K562 (cell line): Measurements from ENCODE around the gene TDRD9. TPM values are rescaled to one million over a fixed set of nuclear protein-coding genes. Genes with fewer than 3 reads are reported as not detected.
"Not testable (repeated sequence)": the region's sequence is repeated elsewhere in the genome, so short reads cannot be mapped to it uniquely, and the experiment has no call there.

ENCODE experiments used
- ATAC-seq: fragments of 200-7000 bp; cut with Tn5 transposase; 3 replicates; pipeline ENCODE4 v1.9.1; 2020; ENCODE audit warnings: moderate library complexity
- BruUV-seq: library from RNA; stranded (reverse); fragments of 400-500 nt; replicated peaks from 2 replicates; lab custom pipeline; 2021; lab: Mats Ljungman, UMichigan
- CTCF ChIA-PET: fragments of 300-600 bp; formaldehyde crosslinking; extraction: SDS; loops from one replicate; lab custom pipeline; 2021; ENCODE audit warnings: low intra/inter-chr PET ratio; lab: Yijun Ruan, JAX
- POLR2A ChIA-PET: fragments of 300-600, 350-650 bp; sonication (Branson Sonifier 250); formaldehyde crosslinking; extraction: SDS; loops from one replicate; lab custom pipeline; 2021; ENCODE audit warnings: antibody characterized with exemption, inconsistent platforms; lab: Yijun Ruan, JAX
- DNase-seq, 4 experiments: peaks; one replicate each; pipeline versions ENCODE4 v3.0.0 to v3.0.0-alpha.2; 2011 to 2018; ENCODE audit warnings: low spot score in 3 of 4, mixed read lengths in 3 of 4; ENCODE audit errors: extremely low read depth in 1 of 4
- FAIRE-seq: peaks from 2 replicates; lab custom pipeline; 2011; peaks lifted over from hg19 to GRCh38; lab: Jason Lieb, UNC
- H2AFZ ChIP-seq: 2 replicates; pipeline ENCODE4 v1.6.0; 2011; ENCODE audit warnings: low read depth, low read length, control low read depth, inconsistent platforms
- H3K27ac ChIP-seq: fragments of 200-600 bp; 3 replicates; pipeline ENCODE4 v1.8.0; 2011; ENCODE audit warnings: low read depth, mild to moderate bottlenecking, control low read depth, inconsistent platforms, low read length, moderate library complexity, mixed read lengths; ENCODE audit errors: extremely low read depth
- H3K27me3 ChIP-seq, 2 experiments: fragments of 300-600 bp in 1 of 2; 2 replicates in 1 of 2; 3 replicates in 1 of 2; pipeline versions ENCODE4 v1.6.0 to v1.8.0; 2011; ENCODE audit warnings: inconsistent platforms in 2 of 2, low read length in 2 of 2, mild to moderate bottlenecking in 1 of 2, mixed read lengths in 1 of 2, moderate library complexity in 1 of 2; ENCODE audit not compliant: control insufficient read depth in 2 of 2, insufficient read depth in 2 of 2
- H3K36me3 ChIP-seq: fragments of 300-600 bp; 3 replicates; pipeline ENCODE4 v1.8.0; 2011; ENCODE audit warnings: mild to moderate bottlenecking, low read length, inconsistent platforms; ENCODE audit not compliant: control insufficient read depth, insufficient read depth
- H3K4me1 ChIP-seq, 2 experiments: fragments of 200-600 bp in 1 of 2; replicated peaks in 1 of 2; 2 replicates in 1 of 2; 3 replicates in 1 of 2; pipeline versions ENCODE4 v1.5.1 to v1.8.0; 2011; ENCODE audit warnings: inconsistent platforms in 2 of 2, low read length in 2 of 2, mild to moderate bottlenecking in 1 of 2, mixed read lengths in 1 of 2, moderate library complexity in 1 of 2; ENCODE audit not compliant: control insufficient read depth in 2 of 2, insufficient read depth in 2 of 2
- H3K4me2 ChIP-seq: 2 replicates; pipeline ENCODE4 v1.6.1; 2011; ENCODE audit warnings: low read length, control low read depth, inconsistent platforms, mixed read lengths; ENCODE audit not compliant: insufficient read depth
- H3K4me3 ChIP-seq: fragments of 200-600 bp; sonication (generic), shearing (Covaris generic); 2 replicates; pipeline ENCODE4 v1.5.1; 2016; ENCODE audit warnings: control low read depth, inconsistent platforms
- H3K79me2 ChIP-seq: fragments of 200-600 bp; 3 replicates; pipeline ENCODE4 v1.8.0; 2011; ENCODE audit warnings: low read length, inconsistent platforms; ENCODE audit not compliant: control insufficient read depth, insufficient read depth
- H3K9ac ChIP-seq, 2 experiments: 2 replicates each; pipeline versions ENCODE4 v1.6.0 to v1.6.1; 2011; ENCODE audit warnings: low read depth in 2 of 2, low read length in 2 of 2, control low read depth in 1 of 2, inconsistent platforms in 1 of 2, mild to moderate bottlenecking in 1 of 2, mixed read lengths in 1 of 2; ENCODE audit not compliant: insufficient read depth in 1 of 2
- H3K9me1 ChIP-seq: one replicate; pipeline ENCODE4 v1.6.0; 2011; ENCODE audit warnings: inconsistent platforms, mild to moderate bottlenecking, low read length, moderate library complexity; ENCODE audit not compliant: control insufficient read depth, insufficient read depth
- H3K9me3 ChIP-seq: replicated peaks from 2 replicates; pipeline ENCODE4 v1.5.1; 2011; ENCODE audit warnings: low read depth, low read length, inconsistent platforms; ENCODE audit not compliant: control insufficient read depth, insufficient read depth
- H4K20me1 ChIP-seq: replicated peaks from 2 replicates; pipeline ENCODE4 v1.6.1; 2011; ENCODE audit warnings: low read length, inconsistent platforms, mixed read lengths; ENCODE audit not compliant: control insufficient read depth, insufficient read depth
- ARID1B ChIP-seq: fragments of 450-650 bp; IDR thresholded peaks from 2 replicates; pipeline ENCODE4 v1.6.1; 2016; ENCODE audit warnings: antibody characterized with exemption, mild to moderate bottlenecking, inconsistent platforms
- ATF1 ChIP-seq, 2 experiments: fragments of 450-650 bp in 1 of 2; IDR thresholded peaks; 2 replicates each; pipeline ENCODE4 v1.6.1; 2016; ENCODE audit warnings: missing compliant biosample characterization in 1 of 2, missing genetic modification characterization in 1 of 2
- CBFA2T3 ChIP-seq: fragments of 450-650 bp; IDR thresholded peaks from 2 replicates; pipeline ENCODE4 v1.6.1; 2017
- EGR1 ChIP-seq: fragments of 450-650 bp; conservative IDR thresholded peaks from 2 replicates; pipeline ENCODE4 v1.6.1; 2017; ENCODE audit warnings: mild to moderate bottlenecking
- GATA2 ChIP-seq: sonication (generic); formaldehyde crosslinking; IDR thresholded peaks from 2 replicates; pipeline ENCODE4 v1.4.0; 2020; ENCODE audit warnings: mild to moderate bottlenecking, missing genetic modification reagents
- RBFOX2 ChIP-seq: fragments of 200-400 bp; formaldehyde crosslinking; IDR thresholded peaks from 2 replicates; pipeline ENCODE4 v1.6.1; 2017; ENCODE audit warnings: low read depth, mild to moderate bottlenecking, low read length, moderate library complexity
- SIX5 ChIP-seq, 2 experiments: IDR thresholded peaks; 2 replicates each; pipeline ENCODE4 v1.6.1; 2011; ENCODE audit warnings: low read length in 2 of 2, borderline replicate concordance in 1 of 2, low read depth in 1 of 2, mild to moderate bottlenecking in 1 of 2, moderate library complexity in 1 of 2; ENCODE audit not compliant: insufficient read depth in 1 of 2
- TAL1 ChIP-seq: fragments of 450-650 bp; IDR thresholded peaks from 2 replicates; pipeline ENCODE4 v1.6.1; 2016; ENCODE audit warnings: mild to moderate bottlenecking
- WGBS: fragments of 100-300 bp; shearing (Covaris generic); methylation state at CpG from one replicate; pipeline ENCODE4 v1.1.6; 2016; ENCODE audit warnings: low coverage, mixed read lengths; ENCODE audit not compliant: insufficient coverage; ENCODE audit errors: missing lambda C conversion rate; 5-methylcytosine and 5-hydroxymethylcytosine counted together
- in situ Hi-C: fragments of 300-500 bp; cut with MboI; formaldehyde crosslinking; loops from 4 replicates; pipeline ENCODE4 v1.15.0; 2018; ENCODE audit warnings: inconsistent platforms, mixed read lengths
- intact Hi-C: fragments of 100-400 bp; cut with micrococcal nuclease; formaldehyde crosslinking; loops from 2 replicates; pipeline ENCODE4 v1.14.2; 2022
- polyA plus RNA-seq, 8 experiments: library from polyadenylated mRNA; depleted of rRNA in 4 of 8; stranded (reverse) in 5 of 8; unstranded in 3 of 8; fragments of >200 nt; fragmentation: Nextera tagmentation in 2 of 8; fragmentation: Illumina TruSeq in 1 of 8; extraction: Ambion mirVana in 2 of 8; extraction: Trizol in 1 of 8; gene quantifications; 2 replicates each; pipeline versions ENCODE4 v1.2.1 to v1.2.3, GENCODE V29; 2011 to 2014; ENCODE audit warnings: inconsistent platforms in 1 of 8, missing spikeins in 1 of 8
- total RNA-seq, 7 experiments: library from RNA; depleted of rRNA in 6 of 7; stranded (reverse); fragments of >200 nt in 6 of 7; fragmentation: Illumina TruSeq in 2 of 7; extraction: Trizol in 2 of 7; gene quantifications; 2 replicates each; pipeline versions ENCODE4 v1.2.1 to v1.2.3, GENCODE V29; 2011 to 2021; ENCODE audit warnings: low replicate concordance in 1 of 7
- TF ChIP-seq, protein P1 (sequence below): IDR thresholded peaks from 2 replicates; pipeline ENCODE4 v1.6.1; 2014; ENCODE audit warnings: antibody characterized with exemption
- TF ChIP-seq, protein P2 (sequence below): fragments of 200-800 bp; sonication (Bioruptor generic); IDR thresholded peaks from 2 replicates; pipeline ENCODE4 v1.6.1; 2017; ENCODE audit warnings: missing genetic modification characterization, missing compliant biosample characterization

The TDRD9 gene
- total and polyA plus RNA-seq, 9 of the 15 experiments (the other 6 are each of a cell fraction or from before 2014, with no cell fraction given): 0.04 to 0.14 (median 0.04) TPM; not detected in 5

DNA sequence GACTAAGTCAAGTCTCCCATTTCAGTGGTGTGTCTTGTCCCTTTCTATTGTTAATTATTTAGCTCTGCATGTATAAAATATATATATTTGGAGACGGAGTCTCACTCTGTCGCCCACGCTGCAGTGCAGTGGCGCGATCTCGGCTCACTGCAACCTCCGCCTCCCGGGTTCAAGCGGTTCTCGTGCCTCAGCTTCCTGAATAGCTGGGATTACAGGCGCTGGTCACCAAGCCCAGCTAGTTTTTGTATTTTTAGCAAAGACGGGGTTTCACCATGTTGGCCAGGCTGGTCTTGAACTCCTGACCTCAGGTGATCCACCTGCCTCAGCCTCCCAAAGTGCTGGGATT, 6.4 kb upstream of the TDRD9 start:
- intact Hi-C loops: loop anchor here (5.0 kb wide), 1 partner anchor 50 kb away; no protein-coding TSS in a partner anchor
- DNase-seq; H3K9me3 ChIP-seq; H3K9me1 ChIP-seq; POLR2A ChIA-PET; ATAC-seq; BruUV-seq; H3K27me3 ChIP-seq; FAIRE-seq; in situ Hi-C loops; H4K20me1 ChIP-seq; CTCF ChIA-PET; TF ChIP-seq ATF1 (CRISPR knock-in tag; IDR thresholded peaks at IDR 0.05): not testable (repeated sequence)
- Histone ChIP-seq H3K27ac (peak overlapping the region; percentile 34; the same call in 2 of the 3 replicates), H3K4me1 (peaks cover 13 to 14% of the 10 kb centered on the region in 2 experiments; a peak in 3 of 5 replicates), H3K4me2 (peak overlapping the region; percentile 100), H3K9ac (peak overlapping the region in 1 of 2 experiments; percentile 41; a peak in 1 of 4 replicates), H3K4me3 (peak overlapping the region; percentile 86), H3K79me2 (peaks cover 43% of the 10 kb centered on the region), H2AFZ (peak overlapping the region; percentile 97), H3K36me3 (peaks cover 20% of the 10 kb centered on the region; the same call in 2 of the 3 replicates)
- TF ChIP-seq EGR1 (peak; percentile 40), ATF1 (tag; IDR thresholded peaks at IDR 0.05) (0 out of 2 replicates have a peak, but pooled peaks have one; percentile 31)
- WGBS: 11% methylated on average over 10 of the region's 12 CpGs

DNA sequence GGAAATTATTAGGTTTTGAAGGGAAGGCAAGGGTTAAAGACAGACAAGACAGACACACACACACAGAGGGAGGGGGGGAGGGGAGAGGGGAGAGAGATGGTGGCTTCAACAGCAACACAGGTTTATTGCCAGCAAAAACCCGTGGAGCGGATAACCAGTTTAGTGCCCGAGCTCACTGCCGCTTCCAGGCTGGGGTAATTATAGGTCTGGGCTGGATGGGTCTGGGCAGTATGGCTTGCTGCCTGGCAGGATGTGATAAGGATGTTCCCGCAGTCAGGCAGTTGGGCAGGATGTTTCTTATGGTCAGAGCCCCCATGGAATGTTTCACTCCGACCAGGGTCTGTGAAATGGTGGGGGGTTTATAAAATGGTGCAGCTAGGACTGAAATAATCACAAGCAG, 4.4 kb upstream of the TDRD9 start:
- H4K20me1 ChIP-seq: no peaks in the 10 kb centered on the region
- in situ Hi-C loops (no loop called here), intact Hi-C loops (loop anchor here (5.0 kb wide), 1 partner anchor 48 kb away; no protein-coding TSS in a partner anchor)
- no peak for FAIRE-seq
- ChIA-PET POLR2A (interaction anchor here (1.5 kb wide), 1 partner anchor 9 kb away, joined by 3 read pairs; no protein-coding TSS in a partner anchor), CTCF (no interaction called here)
- peak overlapping the region; percentile 66 for H3K27ac ChIP-seq
- no peaks in the 10 kb centered on the region for H3K9me1 ChIP-seq
- H3K27me3 ChIP-seq: no peaks in the 10 kb centered on the region
- no peaks in the 10 kb centered on the region for H3K9me3 ChIP-seq
- no peak overlapping the region for H3K4me3 ChIP-seq
- peak overlapping the region; percentile 93 for H2AFZ ChIP-seq
- H3K36me3 ChIP-seq: peaks cover 6% of the 10 kb centered on the region; the same call in 2 of the 3 replicates
- H3K4me2 ChIP-seq: peak overlapping the region; percentile 63
- ATAC-seq: peak; percentile 15
- no TSS peak for BruUV-seq
- H3K4me1 ChIP-seq: peaks cover 11 to 13% of the 10 kb centered on the region in 2 experiments; a peak in 3 of 5 replicates
- H3K9ac ChIP-seq: peak overlapping the region; percentile 58 to 65; a peak in 3 of 4 replicates
- 0% methylated on average over 4 of the region's 6 CpGs for WGBS
- peaks cover 25% of the 10 kb centered on the region for H3K79me2 ChIP-seq
- DNase-seq: peak in 2 of 4 experiments; percentile 19 to 54
- TF ChIP-seq SIX5 (IDR thresholded peaks at IDR 0.05; ENCODE audit: borderline replicate concordance in 1 of 2, insufficient read depth in 1 of 2, low read depth in 1 of 2, low read length in 2 of 2) (no peak), ARID1B (peak; percentile 48), CBFA2T3 (peak; percentile 44), RBFOX2 (peak; percentile 12; the same call in 1 of the 2 replicates), GATA2 (CRISPR knock-in tag) (peak; percentile 26; the same call in 1 of the 2 replicates), TAL1 (peak; percentile 32; the same call in 1 of the 2 replicates)
- TF ChIP-seq, protein P1, sequence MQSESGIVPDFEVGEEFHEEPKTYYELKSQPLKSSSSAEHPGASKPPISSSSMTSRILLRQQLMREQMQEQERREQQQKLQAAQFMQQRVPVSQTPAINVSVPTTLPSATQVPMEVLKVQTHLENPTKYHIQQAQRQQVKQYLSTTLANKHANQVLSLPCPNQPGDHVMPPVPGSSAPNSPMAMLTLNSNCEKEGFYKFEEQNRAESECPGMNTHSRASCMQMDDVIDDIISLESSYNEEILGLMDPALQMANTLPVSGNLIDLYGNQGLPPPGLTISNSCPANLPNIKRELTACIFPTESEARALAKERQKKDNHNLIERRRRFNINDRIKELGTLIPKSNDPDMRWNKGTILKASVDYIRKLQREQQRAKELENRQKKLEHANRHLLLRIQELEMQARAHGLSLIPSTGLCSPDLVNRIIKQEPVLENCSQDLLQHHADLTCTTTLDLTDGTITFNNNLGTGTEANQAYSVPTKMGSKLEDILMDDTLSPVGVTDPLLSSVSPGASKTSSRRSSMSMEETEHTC: no peak
- TF ChIP-seq, protein P2, sequence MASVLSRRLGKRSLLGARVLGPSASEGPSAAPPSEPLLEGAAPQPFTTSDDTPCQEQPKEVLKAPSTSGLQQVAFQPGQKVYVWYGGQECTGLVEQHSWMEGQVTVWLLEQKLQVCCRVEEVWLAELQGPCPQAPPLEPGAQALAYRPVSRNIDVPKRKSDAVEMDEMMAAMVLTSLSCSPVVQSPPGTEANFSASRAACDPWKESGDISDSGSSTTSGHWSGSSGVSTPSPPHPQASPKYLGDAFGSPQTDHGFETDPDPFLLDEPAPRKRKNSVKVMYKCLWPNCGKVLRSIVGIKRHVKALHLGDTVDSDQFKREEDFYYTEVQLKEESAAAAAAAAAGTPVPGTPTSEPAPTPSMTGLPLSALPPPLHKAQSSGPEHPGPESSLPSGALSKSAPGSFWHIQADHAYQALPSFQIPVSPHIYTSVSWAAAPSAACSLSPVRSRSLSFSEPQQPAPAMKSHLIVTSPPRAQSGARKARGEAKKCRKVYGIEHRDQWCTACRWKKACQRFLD: peak; percentile 81
